Stomach (tissue), 9 donors: ENCODE data around the gene IDH1. TPM values are rescaled to one million over a fixed set of nuclear protein-coding genes. Genes with fewer than 3 reads are reported as not detected.

Experiments
- DNase-seq, 2 donors: peaks; one replicate each; pipeline versions ENCODE4 v3.0.0 to v3.0.0-alpha.2; 2013 to 2019
- H3K27ac ChIP-seq, 5 donors: fragments of 200-600 bp in 4 of 5; sonication (generic) in 4 of 5; one replicate each; pipeline ENCODE4 v1.5.1; 2013 to 2019; ENCODE audit warnings: mild to moderate bottlenecking in 1 of 5, moderate library complexity in 1 of 5
- H3K27me3 ChIP-seq, 3 donors: fragments of 200-600 bp; sonication (generic); one replicate each; pipeline ENCODE4 v1.5.1; 2017 to 2019; ENCODE audit warnings: mixed run types in 1 of 3
- H3K36me3 ChIP-seq, 4 donors: fragments of 200-600 bp; sonication (generic); 1 replicate in 3 of 4; 2 replicates in 1 of 4; pipeline ENCODE4 v1.5.1; 2016 to 2019
- H3K4me1 ChIP-seq, 4 donors: fragments of 200-600 bp; sonication (generic); one replicate each; pipeline ENCODE4 v1.5.1; 2016 to 2019
- H3K4me3 ChIP-seq, 4 donors: fragments of 200-600 bp; sonication (generic) in 3 of 4; one replicate each; pipeline ENCODE4 v1.5.1; 2016 to 2019; ENCODE audit warnings: mild to moderate bottlenecking in 1 of 4
- H3K9me3 ChIP-seq, 4 donors: fragments of 200-600 bp; sonication (generic); one replicate each; pipeline ENCODE4 v1.5.1; 2016 to 2019
- EP300 ChIP-seq: sonication (generic); formaldehyde crosslinking; IDR thresholded peaks from one replicate; pipeline ENCODE4 v1.6.1; 2017; ENCODE audit warnings: antibody characterized with exemption
- POLR2A ChIP-seq, 4 donors: fragments of 450-650 bp; IDR thresholded peaks; one replicate each; pipeline ENCODE4 v1.6.1; 2016; ENCODE audit warnings: antibody characterized with exemption in 4 of 4, control low read depth in 2 of 4, mild to moderate bottlenecking in 1 of 4, moderate library complexity in 1 of 4
- POLR2AphosphoS5 ChIP-seq, 3 donors: sonication (generic); formaldehyde crosslinking; IDR thresholded peaks; one replicate each; pipeline ENCODE4 v1.6.1; 2016; ENCODE audit warnings: antibody characterized with exemption in 3 of 3
- WGBS, 5 donors: extraction: QIAGEN DNeasy Blood & Tissue Kit in 3 of 5; methylation state at CpG; one replicate each; pipeline versions ENCODE4 v1.1.5 to v1.1.7; 2013 to 2018; 5-methylcytosine and 5-hydroxymethylcytosine counted together
- intact Hi-C: fragments of 100-400 bp; cut with DNase I; formaldehyde crosslinking; loops from one replicate; pipeline ENCODE4 v1.15.1; 2023; ENCODE audit warnings: low total_unique reads
- polyA plus RNA-seq, 3 donors: library from polyadenylated mRNA; stranded (reverse); fragments of 200-250 nt; gene quantifications; one replicate each; pipeline ENCODE4 v1.2.3, GENCODE V29; 2013
- total RNA-seq, 5 donors: library from RNA; depleted of rRNA; stranded (reverse); fragments of >200 nt; gene quantifications; one replicate each; pipeline versions ENCODE4 v1.1.0 to v1.2.3, GENCODE V29; 2014 to 2016
- TF ChIP-seq, protein P1 (sequence below), 7 experiments: fragments of 450-650 bp in 4 of 7; fragments of 200-600 bp in 3 of 7; sonication (generic) in 3 of 7; IDR thresholded peaks; one replicate each; pipeline ENCODE4 v1.5.1; 2016 to 2019; ENCODE audit warnings: antibody characterized with exemption in 7 of 7, control low read depth in 2 of 7, mild to moderate bottlenecking in 1 of 7
- donor health status: healthy with polysubstance abuse.
- donor health status: Bipolar disorder and iron deficiency.
- donor health status: healthy.

Gene IDH1
- total and polyA plus RNA-seq, 8 donors: 18.1 to 106 (median 83.4) TPM

GRCh38 chr2:208256192-208256782, 1.4 kb upstream of the IDH1 start:
- Histone ChIP-seq H3K4me1 (peaks cover 15 to 58% (median 41%) of the 10 kb centered on the region in 4 donors), H3K27ac (peak overlapping the region; percentile 8 to 89 (median 70)), H3K9me3 (no peaks in the 10 kb centered on the region), H3K36me3 (peaks cover 0 to 15% (median 11%) of the 10 kb centered on the region in 4 donors), H3K4me3 (no peak overlapping the region), H3K27me3 (no peaks in the 10 kb centered on the region)
- intact Hi-C loops: no loop called here
- TF ChIP-seq, protein P1, sequence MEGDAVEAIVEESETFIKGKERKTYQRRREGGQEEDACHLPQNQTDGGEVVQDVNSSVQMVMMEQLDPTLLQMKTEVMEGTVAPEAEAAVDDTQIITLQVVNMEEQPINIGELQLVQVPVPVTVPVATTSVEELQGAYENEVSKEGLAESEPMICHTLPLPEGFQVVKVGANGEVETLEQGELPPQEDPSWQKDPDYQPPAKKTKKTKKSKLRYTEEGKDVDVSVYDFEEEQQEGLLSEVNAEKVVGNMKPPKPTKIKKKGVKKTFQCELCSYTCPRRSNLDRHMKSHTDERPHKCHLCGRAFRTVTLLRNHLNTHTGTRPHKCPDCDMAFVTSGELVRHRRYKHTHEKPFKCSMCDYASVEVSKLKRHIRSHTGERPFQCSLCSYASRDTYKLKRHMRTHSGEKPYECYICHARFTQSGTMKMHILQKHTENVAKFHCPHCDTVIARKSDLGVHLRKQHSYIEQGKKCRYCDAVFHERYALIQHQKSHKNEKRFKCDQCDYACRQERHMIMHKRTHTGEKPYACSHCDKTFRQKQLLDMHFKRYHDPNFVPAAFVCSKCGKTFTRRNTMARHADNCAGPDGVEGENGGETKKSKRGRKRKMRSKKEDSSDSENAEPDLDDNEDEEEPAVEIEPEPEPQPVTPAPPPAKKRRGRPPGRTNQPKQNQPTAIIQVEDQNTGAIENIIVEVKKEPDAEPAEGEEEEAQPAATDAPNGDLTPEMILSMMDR (IDR thresholded peaks at IDR 0.05): peak in 2 of 7 experiments; percentile 8 to 18
- no peak for TF ChIP-seq POLR2A (IDR thresholded peaks at IDR 0.05)
- DNase-seq: peak in 1 of 2 donors; percentile 28
- 49 to 62% (median 56%) methylated on average over 10 of the region's 10 CpGs for WGBS, 5 donors

DNA sequence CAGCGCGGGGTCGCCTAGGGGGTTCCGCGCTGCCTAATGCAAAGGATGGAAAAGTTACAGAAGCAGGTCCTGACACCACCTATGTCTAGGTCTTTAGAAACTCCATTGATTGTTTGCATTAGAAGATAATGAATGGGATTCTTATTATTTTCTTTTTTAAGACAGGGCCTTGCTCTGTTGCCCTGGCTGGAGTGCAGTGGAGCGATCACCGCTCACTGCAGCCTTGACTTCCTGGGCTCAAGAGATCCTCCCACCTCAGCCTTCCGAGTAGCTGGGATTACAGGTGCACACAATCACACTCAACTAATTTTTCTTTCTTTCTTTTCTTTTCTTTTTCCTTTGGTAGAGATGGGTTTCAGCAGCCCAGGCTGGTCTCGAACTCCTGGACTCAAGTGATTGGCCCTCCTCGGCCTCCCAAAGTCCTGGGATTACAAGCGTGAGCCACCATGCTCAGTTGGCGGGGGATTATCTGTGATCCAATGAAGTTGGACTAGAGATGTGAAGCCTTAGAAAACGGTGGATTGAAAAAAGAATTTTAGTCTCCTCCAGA, 761 bp upstream of the IDH1 start:
- no peaks in the 10 kb centered on the region for H3K9me3 ChIP-seq
- intact Hi-C loops: no loop called here
- H3K4me3 ChIP-seq: peak overlapping the region; percentile 76 to 94 (median 90)
- H3K4me1 ChIP-seq: peaks cover 15 to 65% (median 42%) of the 10 kb centered on the region in 4 donors
- no peaks in the 10 kb centered on the region for H3K27me3 ChIP-seq
- peaks cover 0 to 21% (median 17%) of the 10 kb centered on the region in 4 donors for H3K36me3 ChIP-seq
- peak overlapping the region; percentile 79 to 89 (median 88) for H3K27ac ChIP-seq
- DNase-seq: no peak
- no peak for TF ChIP-seq EP300
- TF ChIP-seq, protein P1 (IDR thresholded peaks at IDR 0.05): no peak
- TF ChIP-seq POLR2A (IDR thresholded peaks at IDR 0.05): no peak
- TF ChIP-seq POLR2AphosphoS5 (IDR thresholded peaks at IDR 0.05): no peak
- 41 to 68% (median 42%) methylated on average over 8 to 13 of the region's 13 CpGs for WGBS, 5 donors

- Histone ChIP-seq H3K27me3 (no peaks in the 10 kb centered on the region), H3K4me3 (peak overlapping the region; percentile 76 to 94 (median 90)), H3K27ac (peak overlapping the region; percentile 79 to 89 (median 85)), H3K9me3 (no peaks in the 10 kb centered on the region), H3K36me3 (peaks cover 0 to 31% (median 28%) of the 10 kb centered on the region in 4 donors), H3K4me1 (peaks cover 15 to 75% (median 46%) of the 10 kb centered on the region in 4 donors)
- WGBS, 5 donors: 0 to 1% (median 1%) methylated on average over 26 to 36 of the region's 36 CpGs
- DNase-seq: peak; percentile 84 to 94
- TF ChIP-seq POLR2AphosphoS5 (IDR thresholded peaks at IDR 0.05): peak in 1 of 3 donors; percentile 55
- TF ChIP-seq, protein P1 (IDR thresholded peaks at IDR 0.05): peak in 5 of 7 experiments; percentile 56 to 87 (median 74)
- no peak for TF ChIP-seq POLR2A (IDR thresholded peaks at IDR 0.05)
- TF ChIP-seq EP300: no peak
- intact Hi-C loops: no loop called here
Observed at GRCh38 chr2:208254118-208254870, 577 bp downstream of the IDH1 start.

- Histone ChIP-seq H3K4me1 (peaks cover 15 to 75% (median 47%) of the 10 kb centered on the region in 4 donors), H3K27me3 (no peaks in the 10 kb centered on the region), H3K36me3 (peaks cover under 1 to 37% (median 35%) of the 10 kb centered on the region in 4 donors), H3K27ac (peak overlapping the region; percentile 79 to 89 (median 85)), H3K9me3 (no peaks in the 10 kb centered on the region), H3K4me3 (peak overlapping the region; percentile 76 to 94 (median 90))
- DNase-seq: peak in 1 of 2 donors; percentile 28
- WGBS, 5 donors: 4 to 10% (median 6%) methylated on average over 7 of the region's 7 CpGs
- TF ChIP-seq EP300 (no peak), POLR2A (IDR thresholded peaks at IDR 0.05) (no peak)
- intact Hi-C loops: no loop called here
Observed at GRCh38 chr2:208253600-208254117, 1.2 kb downstream of the IDH1 start.
